GM12878 (cell line): ENCODE results near the gene SUPT3H. TPM values are rescaled to one million over a fixed set of nuclear protein-coding genes. Genes with fewer than 3 reads are reported as not detected.

ENCODE experiments used
- ATAC-seq: fragments of 200-7000 bp; cut with Tn5 transposase; 3 replicates; pipeline ENCODE4 v1.9.1; 2020; ENCODE audit warnings: mild to moderate bottlenecking, moderate library complexity
- BruUV-seq: library from RNA; stranded (reverse); fragments of 400-500 nt; replicated peaks from 2 replicates; lab custom pipeline; 2021; lab: Mats Ljungman, UMichigan
- CTCF ChIA-PET: fragments of 300-600 bp; sonication (Branson Sonifier 250); formaldehyde crosslinking; extraction: SDS; loops from one replicate; lab custom pipeline; 2021; ENCODE audit warnings: inconsistent platforms; lab: Yijun Ruan, JAX
- POLR2A ChIA-PET: fragments of 350-600 bp; formaldehyde crosslinking; extraction: SDS; loops from one replicate; lab custom pipeline; 2021; ENCODE audit warnings: inconsistent platforms; lab: Charles Lee
- RAD21 ChIA-PET: fragments of 300-600 bp; sonication (Branson Sonifier 250); formaldehyde crosslinking; loops from one replicate; lab custom pipeline; 2023; ENCODE audit warnings: antibody characterized with exemption; ENCODE audit not compliant: unreplicated experiment; lab: Charles Lee
- SMC1A ChIA-PET: fragments of 300-600 bp; sonication (Branson Sonifier 250); formaldehyde crosslinking; loops from one replicate; lab custom pipeline; 2023; ENCODE audit not compliant: unreplicated experiment, uncharacterized antibody; lab: Charles Lee
- DNase-seq: peaks from one replicate; pipeline ENCODE4 v3.0.0-alpha.2; 2011; ENCODE audit warnings: low read depth, low spot score
- FAIRE-seq: peaks from 3 replicates; lab custom pipeline; 2011; peaks lifted over from hg19 to GRCh38; lab: Jason Lieb, UNC
- H2AFZ ChIP-seq: 2 replicates; pipeline ENCODE4 v1.6.0; 2011; ENCODE audit warnings: low read depth, low read length, control low read depth; ENCODE audit not compliant: control insufficient read depth
- H3K27ac ChIP-seq: 2 replicates; pipeline ENCODE4 v1.5.1; 2011; ENCODE audit warnings: control low read depth; ENCODE audit not compliant: control insufficient read depth, insufficient read depth
- H3K27me3 ChIP-seq, 2 experiments: replicated peaks in 1 of 2; 2 replicates each; pipeline versions ENCODE4 v1.6.0 to v1.6.1; 2011; ENCODE audit warnings: low read length in 1 of 2; ENCODE audit not compliant: control insufficient read depth in 2 of 2, insufficient read depth in 2 of 2
- H3K36me3 ChIP-seq, 2 experiments: 2 replicates each; pipeline ENCODE4 v1.5.1; 2011; ENCODE audit warnings: low read length in 1 of 2; ENCODE audit not compliant: control insufficient read depth in 2 of 2, insufficient read depth in 2 of 2
- H3K4me1 ChIP-seq: 2 replicates; pipeline ENCODE4 v1.6.1; 2011; ENCODE audit warnings: mild to moderate bottlenecking, low read length, moderate library complexity, mixed read lengths; ENCODE audit not compliant: control insufficient read depth, insufficient read depth
- H3K4me2 ChIP-seq: 2 replicates; pipeline ENCODE4 v1.6.0; 2011; ENCODE audit warnings: control low read depth; ENCODE audit not compliant: control insufficient read depth, insufficient read depth
- H3K4me3 ChIP-seq: fragments of 200-600 bp; sonication (generic); 2 replicates; pipeline ENCODE4 v1.5.1; 2016
- H3K79me2 ChIP-seq: 2 replicates; pipeline ENCODE4 v1.6.0; 2011; ENCODE audit warnings: low read length; ENCODE audit not compliant: control insufficient read depth, insufficient read depth
- H3K9ac ChIP-seq: 2 replicates; pipeline ENCODE4 v1.8.0; 2011; ENCODE audit warnings: low read length, control low read depth, mixed read lengths; ENCODE audit not compliant: control insufficient read depth, insufficient read depth
- H3K9me3 ChIP-seq: replicated peaks from 3 replicates; pipeline ENCODE4 v1.5.1; 2011; ENCODE audit warnings: mild to moderate bottlenecking, low read length; ENCODE audit not compliant: control insufficient read depth, insufficient read depth
- H4K20me1 ChIP-seq: 2 replicates; pipeline ENCODE4 v1.6.0; 2011; ENCODE audit not compliant: control insufficient read depth, insufficient read depth
- BRCA1 ChIP-seq: IDR thresholded peaks from 2 replicates; pipeline ENCODE4 v1.6.1; 2011; ENCODE audit warnings: low read depth, low read length, improper control_type of control experiment
- CBFB ChIP-seq: IDR thresholded peaks from 2 replicates; pipeline ENCODE4 v1.6.1; 2016; ENCODE audit warnings: antibody characterized with exemption, low read depth
- CBX3 ChIP-seq: fragments of 200-600 bp; sonication (generic); IDR thresholded peaks from 2 replicates; pipeline ENCODE4 v1.6.1; 2016; ENCODE audit warnings: low read depth, borderline replicate concordance
- CEBPZ ChIP-seq: fragments of 150-350 bp; IDR thresholded peaks from 2 replicates; pipeline ENCODE4 v1.6.1; 2016; ENCODE audit warnings: low read depth, low read length
- CTCF ChIP-seq, 3 experiments: IDR thresholded peaks in 2 of 3; conservative IDR thresholded peaks in 1 of 3; 2 replicates each; pipeline ENCODE4 v1.5.1; 2011; ENCODE audit warnings: low read depth in 3 of 3, low read length in 3 of 3, mild to moderate bottlenecking in 3 of 3, control low read depth in 2 of 3, moderate library complexity in 2 of 3, inconsistent platforms in 1 of 3, mixed read lengths in 1 of 3; ENCODE audit not compliant: control insufficient read depth in 2 of 3, insufficient read depth in 1 of 3; ENCODE audit errors: extremely low read depth in 1 of 3
- JUND ChIP-seq: IDR thresholded peaks from 2 replicates; pipeline ENCODE4 v1.6.1; 2012; ENCODE audit warnings: low read depth, mild to moderate bottlenecking, low read length, improper control_type of control experiment, moderate library complexity
- KLF5 ChIP-seq: fragments of 450-650 bp; IDR thresholded peaks from 2 replicates; pipeline ENCODE4 v1.6.1; 2014; ENCODE audit warnings: mild to moderate bottlenecking; ENCODE audit not compliant: partially characterized antibody
- NFYA ChIP-seq: IDR thresholded peaks from 2 replicates; pipeline ENCODE4 v1.6.1; 2011; ENCODE audit warnings: low read depth, mild to moderate bottlenecking, low read length, improper control_type of control experiment, borderline replicate concordance
- POLR2AphosphoS2 ChIP-seq: IDR thresholded peaks from 2 replicates; pipeline ENCODE4 v1.6.1; 2011; ENCODE audit warnings: low read depth, mild to moderate bottlenecking, low read length, improper control_type of control experiment, moderate library complexity
- SREBF2 ChIP-seq: IDR thresholded peaks from 2 replicates; pipeline ENCODE4 v1.6.1; 2012; ENCODE audit warnings: mild to moderate bottlenecking, low read length
- TCF12 ChIP-seq: IDR thresholded peaks from 2 replicates; pipeline ENCODE4 v1.6.1; 2011; ENCODE audit warnings: low read depth, mild to moderate bottlenecking, low read length
- WRNIP1 ChIP-seq: IDR thresholded peaks from 2 replicates; pipeline ENCODE4 v1.6.1; 2011; ENCODE audit warnings: low read depth, low read length, improper control_type of control experiment, borderline replicate concordance
- ZNF687 ChIP-seq: fragments of 450-650 bp; IDR thresholded peaks from 2 replicates; pipeline ENCODE4 v1.6.1; 2017; ENCODE audit warnings: mild to moderate bottlenecking, moderate library complexity
- ZZZ3 ChIP-seq: IDR thresholded peaks from 2 replicates; pipeline ENCODE4 v1.6.1; 2011; ENCODE audit warnings: low read depth; ENCODE audit not compliant: control insufficient read depth, insufficient read length
- WGBS: methylation state at CpG from one replicate; pipeline ENCODE4 v1.1.6; 2016; ENCODE audit warnings: low lambda C conversion rate; ENCODE audit not compliant: insufficient replicate concordance, insufficient coverage; ENCODE audit errors: missing lambda C conversion rate; 5-methylcytosine and 5-hydroxymethylcytosine counted together
- in situ Hi-C: fragments of 300-500 bp; cut with MboI; formaldehyde crosslinking; loops from 9 replicates; pipeline ENCODE4 v1.14.3; 2018; ENCODE audit warnings: mixed read lengths
- intact Hi-C: fragments of 100-400 bp; cut with micrococcal nuclease; formaldehyde crosslinking; loops from one replicate; pipeline ENCODE4 v1.14.2; 2022; ENCODE audit not compliant: unreplicated experiment
- polyA plus RNA-seq, 11 experiments: library from polyadenylated mRNA; depleted of rRNA in 4 of 11; unstranded in 6 of 11; stranded (reverse) in 5 of 11; fragments of >200 nt; fragmentation: Nextera tagmentation in 4 of 11; fragmentation: Illumina TruSeq in 1 of 11; extraction: Ambion mirVana in 4 of 11; extraction: Trizol in 1 of 11; gene quantifications; 1 replicate in 1 of 11; 2 replicates in 10 of 11; pipeline versions ENCODE4 v1.2.1 to v1.2.3, GENCODE V29; 2011 to 2016; ENCODE audit warnings: inconsistent platforms in 2 of 11, missing spikeins in 2 of 11, low read depth in 1 of 11
- total RNA-seq, 4 experiments: library from RNA; depleted of rRNA in 3 of 4; stranded (reverse); fragments of >200 nt in 3 of 4; fragmentation: Illumina TruSeq in 1 of 4; extraction: Trizol in 1 of 4; gene quantifications; 2 replicates each; pipeline versions ENCODE4 v1.2.1 to v1.2.3, GENCODE V29; 2013 to 2021

SUPT3H gene
- total and polyA plus RNA-seq, 10 of the 15 experiments (the other 5 are each of a cell fraction or from before 2014, with no cell fraction given), result 0.51 to 3.7 (median 2.0) TPM

GRCh38 chr6:45320349-45320748 is 57.4 kb downstream of the SUPT3H start:
- SMC1A ChIA-PET, result interaction anchor here (1.2 kb wide), 2 partner anchors 18 to 665 kb away, joined by 3 to 4 read pairs; no protein-coding TSS in a partner anchor
- intact Hi-C loops, result no loop called here
- Histone ChIP-seq H3K4me2 (no peak overlapping the region), H3K27ac (no peak overlapping the region), H3K9me3 (no peaks in the 10 kb centered on the region), H3K36me3 (no peaks in the 10 kb centered on the region), H2AFZ (no peak overlapping the region), H3K4me1 (no peaks in the 10 kb centered on the region), H4K20me1 (no peaks in the 10 kb centered on the region), H3K27me3 (no peaks in the 10 kb centered on the region), H3K4me3 (no peak overlapping the region), H3K79me2 (no peaks in the 10 kb centered on the region), H3K9ac (no peak overlapping the region)
- no peak for TF ChIP-seq BRCA1
- TF ChIP-seq CBX3, result no peak
- no peak for TF ChIP-seq TCF12
- TF ChIP-seq POLR2AphosphoS2, result no peak
- no peak for TF ChIP-seq SREBF2
- no peak for TF ChIP-seq WRNIP1
- TF ChIP-seq KLF5, result no peak
- no peak for TF ChIP-seq ZNF687
- TF ChIP-seq CEBPZ, result no peak
- no peak for TF ChIP-seq CTCF (IDR thresholded peaks at IDR 0.05 in 2 of 3, conservative IDR thresholded peaks at IDR 0.05 in 1 of 3; ENCODE audit: control insufficient read depth in 2 of 3, extremely low read depth in 1 of 3, insufficient read depth in 1 of 3, low read depth in 3 of 3, low read length in 3 of 3)
- TF ChIP-seq CBFB, result no peak
- TF ChIP-seq NFYA, result no peak
- no peak for TF ChIP-seq JUND
- TF ChIP-seq ZZZ3, result no peak
- RAD21 ChIA-PET, result no interaction called here
- POLR2A ChIA-PET, result no interaction called here
- in situ Hi-C loops, result no loop called here
- BruUV-seq, result no TSS peak
- ATAC-seq (no peak), FAIRE-seq (no peak), DNase-seq (no peak)
- CTCF ChIA-PET, result interaction anchor here (0.6 kb wide), 1 partner anchor 17 kb away, joined by 3 read pairs; no protein-coding TSS in a partner anchor
- 63% methylated on average over 4 of the region's 4 CpGs for WGBS
